Activated CD4-positive, alpha-beta T cell treated with anti-CD3 and anti-CD28 coated beads, Interleukin-2, amount 10 ng/mL, durations not matched to agents 24 days and 14 days (primary cell): ENCODE data around the gene HCN2. TPM values are rescaled to one million over a fixed set of nuclear protein-coding genes. Genes with fewer than 3 reads are reported as not detected.
A peak's percentile ranks its signal among the peaks of the same experiment; 100 is the strongest.

ENCODE experiments used
- DNase-seq: peaks from one replicate; pipeline ENCODE4 v3.0.0; 2022
- H3K27ac Mint-ChIP-seq: one replicate; pipeline ENCODE4 v1.8.0; 2022; ENCODE audit warnings: mild to moderate bottlenecking, mixed read lengths
- H3K27me3 Mint-ChIP-seq: one replicate; pipeline ENCODE4 v1.8.0; 2022; ENCODE audit warnings: mixed read lengths
- H3K36me3 Mint-ChIP-seq: one replicate; pipeline ENCODE4 v1.8.0; 2022; ENCODE audit warnings: low read depth, mild to moderate bottlenecking, mixed read lengths
- H3K4me1 Mint-ChIP-seq: one replicate; pipeline ENCODE4 v1.8.0; 2021; ENCODE audit warnings: mixed read lengths
- H3K4me3 Mint-ChIP-seq: one replicate; pipeline ENCODE4 v1.8.0; 2022; ENCODE audit warnings: mild to moderate bottlenecking, moderate library complexity, mixed read lengths
- H3K9me3 Mint-ChIP-seq: one replicate; pipeline ENCODE4 v1.8.0; 2021; ENCODE audit warnings: mixed read lengths
- intact Hi-C: fragments of 100-400 bp; cut with micrococcal nuclease; formaldehyde crosslinking; loops from one replicate; pipeline ENCODE4 v1.15.1; 2023
- total RNA-seq: library from RNA; stranded (reverse); gene quantifications from 2 replicates; pipeline ENCODE4 v1.2.3, GENCODE V29; 2022

HCN2 gene
- total RNA-seq, 1 donor from 2014 or later, result 1.1 TPM

GRCh38 chr19:656751-657559 lies 67.3 kb downstream of the HCN2 start:
- no peaks in the 10 kb centered on the region for H3K27me3 Mint-ChIP-seq
- H3K36me3 Mint-ChIP-seq, result peaks cover 35% of the 10 kb centered on the region
- intact Hi-C loops, result no loop called here
- peaks cover 9% of the 10 kb centered on the region for H3K4me1 Mint-ChIP-seq
- no peaks in the 10 kb centered on the region for H3K9me3 Mint-ChIP-seq
- H3K27ac Mint-ChIP-seq, result no peak overlapping the region
- no peak for DNase-seq
- H3K4me3 Mint-ChIP-seq, result no peak overlapping the region

- intact Hi-C loops, result no loop called here
- Mint-ChIP-seq H3K4me3 (no peak overlapping the region), H3K27ac (no peak overlapping the region), H3K27me3 (no peaks in the 10 kb centered on the region), H3K36me3 (peaks cover 36% of the 10 kb centered on the region), H3K9me3 (no peaks in the 10 kb centered on the region), H3K4me1 (peaks cover 9% of the 10 kb centered on the region)
- DNase-seq, result no peak
Observed at GRCh38 chr19:657611-658010, 67.9 kb downstream of the HCN2 start.

GRCh38 chr19:658059-658839 lies 68.6 kb downstream of the HCN2 start:
- H3K4me3 Mint-ChIP-seq, result no peak overlapping the region

GRCh38 chr19:658916-659839 lies 69.5 kb downstream of the HCN2 start:
- H3K4me3 Mint-ChIP-seq, result peak overlapping the region; percentile 94
- no peaks in the 10 kb centered on the region for H3K27me3 Mint-ChIP-seq
- DNase-seq, result no peak
- peak overlapping the region; percentile 93 for H3K27ac Mint-ChIP-seq
- peaks cover 15% of the 10 kb centered on the region for H3K4me1 Mint-ChIP-seq
- H3K9me3 Mint-ChIP-seq, result no peaks in the 10 kb centered on the region
- intact Hi-C loops, result no loop called here
- peaks cover 31% of the 10 kb centered on the region for H3K36me3 Mint-ChIP-seq

More at GRCh38 chr19:658059-658839, 68.6 kb downstream of the HCN2 start:
- DNase-seq, result no peak
- intact Hi-C loops, result no loop called here
- H3K9me3 Mint-ChIP-seq, result no peaks in the 10 kb centered on the region
- H3K27ac Mint-ChIP-seq, result no peak overlapping the region
- H3K27me3 Mint-ChIP-seq, result no peaks in the 10 kb centered on the region
- peaks cover 36% of the 10 kb centered on the region for H3K36me3 Mint-ChIP-seq
- H3K4me1 Mint-ChIP-seq, result peaks cover 9% of the 10 kb centered on the region

GRCh38 chr19:660793-661426 lies 71.2 kb downstream of the HCN2 start:
- Mint-ChIP-seq H3K9me3 (no peaks in the 10 kb centered on the region), H3K27ac (peak overlapping the region; percentile 93), H3K36me3 (peaks cover 21% of the 10 kb centered on the region), H3K4me3 (peak overlapping the region; percentile 94), H3K27me3 (no peaks in the 10 kb centered on the region), H3K4me1 (peaks cover 20% of the 10 kb centered on the region)
- DNase-seq, result no peak
- intact Hi-C loops, result no loop called here

GRCh38 chr19:661427-662196 lies 71.9 kb downstream of the HCN2 start:
- no peaks in the 10 kb centered on the region for H3K9me3 Mint-ChIP-seq
- peak overlapping the region; percentile 93 for H3K27ac Mint-ChIP-seq
- H3K27me3 Mint-ChIP-seq, result no peaks in the 10 kb centered on the region
- peaks cover 20% of the 10 kb centered on the region for H3K4me1 Mint-ChIP-seq
- DNase-seq, result peak; percentile 93
- intact Hi-C loops, result loop anchor here (1.0 kb wide), 2 partner anchors 28 to 89 kb away; partner anchors contain the start of genes BSG and POLRMT
- H3K36me3 Mint-ChIP-seq, result peaks cover 17% of the 10 kb centered on the region
- peak overlapping the region; percentile 94 for H3K4me3 Mint-ChIP-seq

- peak; percentile 93 for DNase-seq
- Mint-ChIP-seq H3K9me3 (no peaks in the 10 kb centered on the region), H3K36me3 (peaks cover 16% of the 10 kb centered on the region), H3K4me3 (peak overlapping the region; percentile 94), H3K27me3 (no peaks in the 10 kb centered on the region), H3K27ac (peak overlapping the region; percentile 93), H3K4me1 (peaks cover 20% of the 10 kb centered on the region)
- intact Hi-C loops, result loop anchor here (1.0 kb wide), 2 partner anchors 29 to 90 kb away; partner anchors contain the start of genes BSG and POLRMT
Observed at GRCh38 chr19:662207-662961, 72.7 kb downstream of the HCN2 start.

GRCh38 chr19:662962-663681 lies 73.4 kb downstream of the HCN2 start, which contains the start of gene RNF126:
TSS of gene RNF126 (minus strand) at chr19:663214. CDS start at chr19:663121, 93 bp downstream.
- Mint-ChIP-seq H3K27me3 (peaks cover 2% of the 10 kb centered on the region), H3K4me1 (peaks cover 20% of the 10 kb centered on the region), H3K4me3 (peak within 1 kb of the TSS; percentile 94), H3K9me3 (no peaks in the 10 kb centered on the region), H3K27ac (peak within 1 kb of the TSS; percentile 93), H3K36me3 (peaks cover 15% of the 10 kb centered on the region)
- DNase-seq, result peak; percentile 96
- intact Hi-C loops, result loop anchor here (1.0 kb wide), 5 partner anchors 17 to 134 kb away; partner anchors contain the start of genes BSG, POLRMT and PTBP1

- Mint-ChIP-seq H3K27me3 (peaks cover 8% of the 10 kb centered on the region), H3K4me3 (peak overlapping the region; percentile 74), H3K4me1 (peaks cover 20% of the 10 kb centered on the region), H3K36me3 (peaks cover 15% of the 10 kb centered on the region), H3K9me3 (no peaks in the 10 kb centered on the region), H3K27ac (peak overlapping the region; percentile 73)
- no peak for DNase-seq
- intact Hi-C loops, result loop anchor here (1.0 kb wide), 3 partner anchors 17 to 134 kb away; partner anchors contain the start of gene PTBP1
Observed at GRCh38 chr19:663682-664117, 74.0 kb downstream of the HCN2 start.

GRCh38 chr19:664913-665443 lies 75.3 kb downstream of the HCN2 start:
- peak; percentile 96 for DNase-seq
- intact Hi-C loops, result loop anchor here (1.0 kb wide), 1 partner anchor 69 kb away; no protein-coding TSS in a partner anchor
- H3K4me1 Mint-ChIP-seq, result peaks cover 20% of the 10 kb centered on the region
- peak overlapping the region; percentile 54 for H3K4me3 Mint-ChIP-seq
- no peaks in the 10 kb centered on the region for H3K9me3 Mint-ChIP-seq
- peaks cover 12% of the 10 kb centered on the region for H3K27me3 Mint-ChIP-seq
- peaks cover 13% of the 10 kb centered on the region for H3K36me3 Mint-ChIP-seq
- H3K27ac Mint-ChIP-seq, result peak overlapping the region; percentile 30
